ENCODE results near the gene NOX5.
"Not testable (repeated sequence)": the region's sequence is repeated elsewhere in the genome, so short reads cannot be mapped to it uniquely, and the experiment has no call there.

The NOX5 gene, protein sequence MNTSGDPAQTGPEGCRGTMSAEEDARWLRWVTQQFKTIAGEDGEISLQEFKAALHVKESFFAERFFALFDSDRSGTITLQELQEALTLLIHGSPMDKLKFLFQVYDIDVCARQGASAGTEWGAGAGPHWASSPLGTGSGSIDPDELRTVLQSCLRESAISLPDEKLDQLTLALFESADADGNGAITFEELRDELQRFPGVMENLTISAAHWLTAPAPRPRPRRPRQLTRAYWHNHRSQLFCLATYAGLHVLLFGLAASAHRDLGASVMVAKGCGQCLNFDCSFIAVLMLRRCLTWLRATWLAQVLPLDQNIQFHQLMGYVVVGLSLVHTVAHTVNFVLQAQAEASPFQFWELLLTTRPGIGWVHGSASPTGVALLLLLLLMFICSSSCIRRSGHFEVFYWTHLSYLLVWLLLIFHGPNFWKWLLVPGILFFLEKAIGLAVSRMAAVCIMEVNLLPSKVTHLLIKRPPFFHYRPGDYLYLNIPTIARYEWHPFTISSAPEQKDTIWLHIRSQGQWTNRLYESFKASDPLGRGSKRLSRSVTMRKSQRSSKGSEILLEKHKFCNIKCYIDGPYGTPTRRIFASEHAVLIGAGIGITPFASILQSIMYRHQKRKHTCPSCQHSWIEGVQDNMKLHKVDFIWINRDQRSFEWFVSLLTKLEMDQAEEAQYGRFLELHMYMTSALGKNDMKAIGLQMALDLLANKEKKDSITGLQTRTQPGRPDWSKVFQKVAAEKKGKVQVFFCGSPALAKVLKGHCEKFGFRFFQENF

DNA sequence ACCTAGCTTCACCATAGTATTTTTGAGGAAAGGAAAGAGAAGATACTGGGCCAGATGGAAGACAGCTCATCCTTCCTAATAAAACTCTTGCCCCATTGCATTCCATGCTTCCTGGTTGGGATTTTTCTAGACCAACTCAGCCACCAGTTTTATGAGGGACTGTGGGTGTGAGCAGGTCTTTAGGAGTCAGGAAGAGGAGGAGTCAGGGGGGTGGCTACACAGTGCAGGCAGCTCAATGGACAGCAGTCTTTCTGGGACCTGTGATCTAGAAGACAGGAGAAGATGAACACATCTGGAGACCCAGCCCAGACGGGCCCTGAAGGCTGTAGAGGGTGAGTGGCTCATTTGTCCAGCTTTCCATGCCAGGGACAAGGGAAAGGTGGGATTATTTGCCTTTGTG lies at the start of gene NOX5:
TSS of gene NOX5 (plus strand) at position 242 of the 400 bp plus-strand sequence. CDS start at position 283, 41 bp downstream.
- no peak within 1 kb of the TSS for H3K4me3 ChIP-seq (ENCODE audit: low read length)
- no peak for TF ChIP-seq ZNF274 (IDR thresholded peaks at IDR 0.05; ENCODE audit: low read depth, low read length)

DNA sequence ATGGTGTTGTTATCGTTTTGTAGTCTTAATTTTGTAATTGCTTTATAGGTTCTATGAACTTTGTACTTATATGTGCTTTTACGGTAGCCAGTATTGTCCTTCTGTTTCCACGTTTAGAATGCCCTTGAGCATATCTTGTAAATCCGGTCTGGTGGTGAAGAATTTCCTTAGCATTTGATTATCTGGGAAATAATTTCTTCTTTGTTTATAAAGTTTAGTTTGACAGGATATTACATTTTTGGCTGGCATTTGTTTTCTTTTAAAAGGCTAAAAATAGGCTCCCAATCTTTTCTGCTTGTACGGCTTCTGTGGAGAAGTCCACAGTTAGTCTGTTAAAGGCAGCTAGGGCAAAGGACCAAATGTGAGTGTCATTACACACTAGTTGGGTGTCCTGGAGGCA lies 47.5 kb upstream of the NOX5 start:
- no peak for TF ChIP-seq ZNF274 (IDR thresholded peaks at IDR 0.05; ENCODE audit: low read depth, low read length)
- H3K4me3 ChIP-seq (ENCODE audit: low read length) = no peak overlapping the region

DNA sequence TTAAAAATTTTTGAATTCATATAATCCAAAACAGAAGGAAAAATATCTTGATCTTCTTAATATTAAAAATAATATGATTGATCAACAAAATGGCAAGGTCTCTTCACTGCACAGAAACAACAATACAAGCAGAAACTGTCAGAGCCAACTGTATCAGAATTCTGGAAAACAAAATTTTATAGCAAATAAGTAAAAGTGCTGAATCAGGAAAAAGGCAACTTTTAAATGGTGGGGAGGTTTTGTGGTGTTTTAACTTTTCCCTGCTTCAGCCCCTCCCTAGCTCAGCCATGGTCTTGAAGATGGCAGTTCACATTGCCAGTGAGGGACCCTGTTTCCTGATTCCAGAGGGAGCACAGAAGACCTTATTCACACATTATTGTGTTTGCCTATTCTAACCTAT lies 46.5 kb upstream of the NOX5 start:
- no peak overlapping the region for H3K4me3 ChIP-seq (ENCODE audit: low read length)
- no peak for TF ChIP-seq ZNF274 (IDR thresholded peaks at IDR 0.05; ENCODE audit: low read depth, low read length)

DNA sequence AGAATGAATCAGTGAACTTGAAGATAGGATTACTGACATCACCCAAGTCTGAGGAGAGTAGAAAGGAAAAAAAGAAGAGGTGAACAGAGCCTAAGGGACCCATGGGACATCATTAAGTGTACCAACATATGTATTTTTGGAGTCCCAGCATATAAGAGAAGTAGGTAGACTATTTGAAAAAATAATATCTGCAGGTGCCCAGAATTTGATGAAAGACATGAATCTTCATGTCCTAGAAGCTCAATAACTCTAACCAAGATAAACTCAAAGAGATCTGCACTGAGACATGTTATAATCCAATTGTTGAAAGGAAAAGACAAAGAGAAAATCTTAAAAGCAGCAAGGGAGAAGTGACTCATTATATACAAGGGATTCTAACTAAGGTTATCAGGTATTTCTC lies 45.2 kb upstream of the NOX5 start:
- no peak for TF ChIP-seq ZNF274 (IDR thresholded peaks at IDR 0.05; ENCODE audit: low read depth, low read length)
- H3K4me3 ChIP-seq (ENCODE audit: low read length) = no peak overlapping the region

DNA sequence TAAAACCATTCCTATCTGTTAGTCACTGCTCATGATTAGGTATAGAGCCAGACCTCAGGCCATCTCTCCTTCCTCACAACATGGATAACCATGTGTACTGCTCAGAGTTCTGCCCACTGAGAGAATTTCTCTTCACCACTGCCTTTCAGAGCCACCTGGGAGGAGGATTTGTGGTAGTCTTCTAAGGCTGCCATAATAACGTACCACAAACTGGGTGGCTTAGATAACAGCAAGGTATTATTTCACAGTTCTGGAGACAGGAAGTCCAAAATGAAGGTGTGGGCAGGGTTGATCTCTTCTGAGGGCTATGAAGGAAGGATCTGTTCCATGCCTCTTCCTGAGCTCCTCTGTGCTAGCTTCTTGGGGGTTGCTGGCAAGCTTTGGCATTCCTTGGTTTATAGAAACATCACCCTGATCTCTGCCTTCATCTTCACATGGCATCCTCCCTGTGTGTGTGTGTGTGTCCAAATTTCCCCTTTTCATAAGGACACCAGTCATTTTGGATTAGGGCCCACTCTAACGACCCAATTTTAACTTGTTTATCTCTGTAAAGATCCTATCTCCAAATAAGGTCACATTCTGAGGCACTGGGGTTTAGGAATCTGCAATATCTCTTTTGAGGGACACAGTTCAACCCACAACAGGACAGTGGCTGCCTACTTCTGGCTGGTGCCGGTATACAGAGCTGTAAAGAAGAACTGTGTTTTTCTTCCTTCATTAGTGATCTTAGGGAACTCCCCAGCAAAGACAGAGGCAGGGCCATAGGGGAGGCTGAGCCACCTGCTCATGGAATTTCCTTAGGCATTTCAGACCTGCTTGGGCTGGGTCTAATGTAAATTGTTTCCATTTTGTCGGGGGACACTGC lies 42.1 kb upstream of the NOX5 start:
- H3K4me3 ChIP-seq (ENCODE audit: low read length) = no peak overlapping the region
- TF ChIP-seq ZNF274 (IDR thresholded peaks at IDR 0.05; ENCODE audit: low read depth, low read length) = no peak

DNA sequence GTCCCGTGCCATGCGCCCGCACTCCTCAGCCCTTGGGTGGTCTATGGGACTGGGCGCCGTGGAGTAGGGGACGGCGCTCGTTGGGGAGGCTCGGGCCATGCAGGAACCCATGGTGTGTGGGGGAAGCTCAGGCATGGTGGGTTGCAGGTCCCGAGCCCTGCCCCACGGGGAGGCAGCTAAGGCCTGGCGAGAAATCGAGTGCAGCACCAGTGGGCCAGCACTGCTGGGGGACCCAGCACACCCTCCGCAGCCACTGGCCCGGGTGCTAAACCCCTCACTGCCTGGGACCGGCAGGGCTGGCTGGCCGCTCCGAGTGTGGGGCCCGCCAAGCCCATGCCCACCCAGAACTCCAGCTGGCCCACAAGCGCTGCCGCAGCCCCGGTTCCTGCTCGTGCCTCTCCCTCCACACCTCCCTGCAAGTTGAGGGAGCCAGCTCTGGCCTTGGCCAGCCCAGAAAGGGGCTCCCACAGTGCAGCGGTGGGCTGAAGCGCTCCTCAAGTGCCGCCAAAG lies 38.8 kb upstream of the NOX5 start:
- not testable (repeated sequence) for H3K4me3 ChIP-seq (ENCODE audit: low read length)

DNA sequence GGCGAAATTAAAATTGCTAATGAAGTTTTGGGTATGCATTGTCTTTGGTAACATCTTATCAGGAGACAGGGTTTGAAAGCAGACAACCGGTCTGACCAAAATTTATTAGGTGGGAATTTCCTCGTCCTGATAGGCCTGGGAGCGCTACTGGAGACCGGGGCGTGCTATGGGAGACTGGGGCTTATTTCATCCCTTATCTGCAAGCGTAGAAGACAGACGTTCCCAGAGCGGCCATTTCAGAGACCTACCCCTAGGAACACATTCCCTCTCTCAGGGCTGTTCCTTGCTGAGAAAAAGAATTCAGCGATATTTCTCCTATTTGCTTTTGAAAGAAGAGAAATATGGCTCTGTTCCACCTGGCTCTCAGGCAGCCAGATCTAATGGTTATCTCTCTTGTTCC lies 37.1 kb upstream of the NOX5 start:
- H3K4me3 ChIP-seq (ENCODE audit: low read length) = not testable (repeated sequence)

DNA sequence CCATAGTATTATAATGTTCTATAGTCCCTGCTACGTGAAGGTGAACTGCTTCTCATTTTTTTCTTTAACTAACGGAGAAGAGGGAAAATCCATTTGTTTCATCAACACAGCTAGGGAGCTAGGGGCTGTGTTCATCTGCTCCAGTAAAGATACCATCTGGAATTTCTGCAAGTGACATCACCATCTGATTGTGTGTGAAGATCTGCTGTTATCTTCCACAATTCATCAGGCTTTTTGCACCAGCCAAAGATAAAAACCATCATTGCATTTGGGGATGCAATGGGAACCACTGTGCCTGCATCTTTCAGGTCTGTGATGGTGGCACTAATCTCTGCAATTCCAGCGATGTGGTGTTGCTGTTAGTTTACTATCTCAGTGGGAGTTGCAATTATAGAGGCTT lies 35.5 kb upstream of the NOX5 start:
- TF ChIP-seq ZNF274 (IDR thresholded peaks at IDR 0.05; ENCODE audit: low read depth, low read length) = no peak
- no peak overlapping the region for H3K4me3 ChIP-seq (ENCODE audit: low read length)

DNA sequence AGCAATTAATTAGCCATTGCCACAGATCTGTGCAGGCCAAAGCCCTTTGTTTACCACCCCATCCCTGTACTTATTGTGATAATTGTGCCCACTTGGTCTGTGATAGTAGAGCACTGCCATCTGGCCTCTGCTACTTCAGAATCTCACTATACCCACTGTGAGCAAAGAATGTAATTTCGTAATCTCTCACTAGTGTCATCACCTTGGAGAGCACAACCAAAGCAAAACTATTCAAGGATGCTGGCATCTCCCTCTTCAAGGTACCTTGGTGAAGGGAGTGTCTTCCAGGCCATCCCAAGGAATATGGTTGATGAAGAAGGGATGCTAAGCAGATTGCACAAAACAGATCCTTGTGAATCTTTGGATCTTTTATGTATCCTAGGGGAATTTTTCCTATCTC lies 34.7 kb upstream of the NOX5 start:
- no peak overlapping the region for H3K4me3 ChIP-seq (ENCODE audit: low read length)
- no peak for TF ChIP-seq ZNF274 (IDR thresholded peaks at IDR 0.05; ENCODE audit: low read depth, low read length)

DNA sequence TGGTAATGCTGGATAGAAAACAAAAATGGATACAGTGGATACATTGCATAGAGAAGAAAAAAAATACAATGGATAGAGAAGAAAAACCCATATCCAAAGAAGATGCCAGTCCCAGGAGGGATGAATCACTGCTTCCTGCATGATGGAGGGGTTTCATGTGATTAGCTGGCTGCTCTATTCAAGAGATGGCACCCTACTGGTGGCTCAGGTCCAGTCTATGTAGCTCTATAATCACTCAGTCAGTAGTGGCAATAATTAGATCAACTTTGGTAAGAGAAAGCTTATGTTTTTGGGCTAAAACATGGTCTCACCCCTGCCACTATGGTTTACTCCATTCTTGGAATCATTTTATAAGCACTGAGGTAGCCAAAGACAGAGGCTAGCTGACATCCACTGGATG lies 33.7 kb upstream of the NOX5 start:
- no peak for TF ChIP-seq ZNF274 (IDR thresholded peaks at IDR 0.05; ENCODE audit: low read depth, low read length)

DNA sequence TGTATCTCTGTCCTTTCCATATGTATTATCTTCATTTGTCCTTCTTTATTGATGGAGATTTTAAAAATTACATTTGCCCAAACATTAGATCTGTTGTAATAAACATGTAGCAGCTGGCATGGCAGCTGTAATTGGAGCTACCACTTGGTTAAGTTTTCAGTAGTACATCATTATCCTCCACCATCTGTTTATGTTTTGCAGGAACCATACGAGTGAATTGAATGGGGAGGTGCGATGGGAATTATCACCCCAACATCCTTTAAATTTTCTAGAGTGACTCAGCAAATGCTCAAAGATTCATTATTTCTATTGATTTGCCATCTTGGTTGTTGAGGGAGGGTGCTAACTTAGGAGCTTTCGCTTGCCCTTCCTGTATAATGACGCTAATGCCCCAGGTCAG lies 32.6 kb upstream of the NOX5 start:
- no peak for TF ChIP-seq ZNF274 (IDR thresholded peaks at IDR 0.05; ENCODE audit: low read depth, low read length)
- H3K4me3 ChIP-seq (ENCODE audit: low read length) = no peak overlapping the region

More for the DNA sequence above, 33.7 kb upstream of the NOX5 start:
- H3K4me3 ChIP-seq (ENCODE audit: low read length) = no peak overlapping the region

DNA sequence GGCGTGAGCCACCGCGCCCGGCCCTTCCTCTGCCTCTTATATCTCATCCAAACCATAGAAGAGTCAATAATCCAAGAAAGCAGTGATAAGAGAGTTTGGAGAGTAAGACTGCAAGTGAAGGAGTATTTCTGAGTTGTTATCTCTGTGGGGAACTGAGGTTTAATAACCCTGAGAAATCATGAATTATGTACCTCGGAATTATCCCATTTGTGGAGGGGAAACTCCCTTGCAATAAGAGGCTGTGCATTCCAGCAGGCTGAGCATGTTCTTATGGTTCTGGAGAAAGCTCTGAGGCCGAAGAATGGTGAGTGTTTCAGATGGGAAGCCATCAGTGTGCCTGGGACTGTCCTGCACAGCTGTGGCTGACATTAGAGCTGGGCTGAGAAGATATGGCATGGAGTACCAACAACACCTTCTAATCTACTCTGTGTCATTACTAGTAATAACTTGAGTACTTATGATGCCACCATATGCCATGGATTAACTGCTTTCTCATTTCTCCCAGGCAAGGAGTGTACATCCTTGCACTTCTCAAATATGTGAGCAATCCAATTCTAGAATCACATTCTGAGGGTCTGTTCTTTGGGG lies 31.4 kb upstream of the NOX5 start:
- TF ChIP-seq ZNF274 (IDR thresholded peaks at IDR 0.05; ENCODE audit: low read depth, low read length) = no peak
- H3K4me3 ChIP-seq (ENCODE audit: low read length) = no peak overlapping the region

DNA sequence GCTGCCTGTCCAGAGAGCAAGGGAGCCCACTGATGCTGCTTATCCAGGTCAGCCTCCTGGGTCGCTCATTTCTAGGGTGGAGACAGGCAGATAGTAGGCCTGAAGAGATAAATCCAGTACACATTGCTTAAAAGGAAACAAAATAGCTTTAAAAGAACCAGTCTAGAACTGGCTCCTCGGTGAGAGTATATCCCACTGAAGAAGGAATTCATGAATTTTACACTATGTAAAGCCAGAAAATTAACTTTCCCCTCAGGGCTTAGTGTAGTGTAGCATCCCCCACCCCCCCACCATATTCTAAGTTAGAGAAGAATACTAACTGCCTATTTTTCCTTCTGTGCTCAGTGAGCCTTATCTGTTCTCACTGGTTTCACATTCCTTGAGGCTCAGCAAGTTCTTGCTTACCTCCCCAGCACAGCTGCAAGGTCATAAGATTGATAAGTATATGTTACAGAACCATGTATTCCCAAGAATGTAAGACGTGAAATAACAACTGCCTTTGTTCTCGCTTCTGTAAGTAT lies 30.5 kb upstream of the NOX5 start:
- H3K4me3 ChIP-seq (ENCODE audit: low read length) = no peak overlapping the region
- no peak for TF ChIP-seq ZNF274 (IDR thresholded peaks at IDR 0.05; ENCODE audit: low read depth, low read length)

DNA sequence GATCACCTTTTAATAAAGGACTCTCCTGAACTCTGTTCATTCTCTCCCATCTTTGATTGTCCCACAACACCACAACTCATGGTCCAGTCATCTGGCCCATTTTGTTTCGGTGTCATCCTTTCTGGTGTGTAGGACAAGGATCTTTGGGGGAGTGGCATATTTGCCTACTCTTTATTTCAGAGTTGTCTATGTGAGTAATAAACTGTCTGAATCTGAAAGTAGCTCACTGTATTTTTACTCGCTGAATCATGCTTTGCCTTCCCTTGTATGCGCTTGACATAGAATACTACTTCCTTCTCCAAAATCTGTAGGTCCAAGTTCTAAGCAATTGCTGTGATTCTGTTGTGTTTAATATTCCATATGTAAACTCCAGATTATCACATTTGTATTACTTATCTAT lies 29.9 kb upstream of the NOX5 start:
- TF ChIP-seq ZNF274 (IDR thresholded peaks at IDR 0.05; ENCODE audit: low read depth, low read length) = no peak
- H3K4me3 ChIP-seq (ENCODE audit: low read length) = no peak overlapping the region

All from GM08714 (cell line).